ENCODE data around the gene GRID1.

The GRID1 gene

GRCh38 chr10:86350897-86351296 is 15.7 kb downstream of the GRID1 start:
- DNase-seq = no peak

DNA sequence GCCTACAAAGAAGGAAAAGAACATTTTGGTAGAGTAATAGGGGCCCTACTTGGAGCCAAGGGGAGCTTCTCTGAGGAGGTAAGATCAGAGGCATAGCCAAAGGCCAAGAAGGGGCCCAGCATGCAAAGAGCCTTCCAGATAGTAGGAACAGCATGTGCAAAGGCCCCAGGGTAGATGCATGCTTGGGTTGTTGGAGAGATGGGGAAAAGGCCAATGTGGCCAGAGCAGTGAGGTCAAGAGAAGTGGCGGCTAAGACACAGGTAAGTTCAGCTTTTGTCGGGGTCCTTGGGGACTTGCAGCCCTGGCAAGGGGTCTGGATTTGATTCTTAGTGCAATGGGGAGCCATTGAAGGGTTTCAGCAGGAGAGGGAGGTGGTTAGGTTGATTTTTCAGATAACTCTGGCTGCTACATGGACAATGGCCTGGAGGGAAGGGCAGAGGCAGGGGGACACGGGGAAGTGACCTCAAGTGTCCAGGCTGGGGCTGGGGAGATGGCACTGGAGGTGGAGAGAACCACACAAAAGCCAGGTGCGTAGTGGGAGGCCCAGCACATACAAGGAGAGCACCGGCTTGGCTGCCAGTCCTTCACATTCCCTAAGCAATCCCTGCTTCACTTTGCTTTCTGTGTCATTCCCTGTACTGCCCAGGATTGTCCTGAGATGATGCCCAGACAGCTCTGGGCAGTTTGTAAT is 16.5 kb downstream of the GRID1 start:
- DNase-seq = no peak

DNA sequence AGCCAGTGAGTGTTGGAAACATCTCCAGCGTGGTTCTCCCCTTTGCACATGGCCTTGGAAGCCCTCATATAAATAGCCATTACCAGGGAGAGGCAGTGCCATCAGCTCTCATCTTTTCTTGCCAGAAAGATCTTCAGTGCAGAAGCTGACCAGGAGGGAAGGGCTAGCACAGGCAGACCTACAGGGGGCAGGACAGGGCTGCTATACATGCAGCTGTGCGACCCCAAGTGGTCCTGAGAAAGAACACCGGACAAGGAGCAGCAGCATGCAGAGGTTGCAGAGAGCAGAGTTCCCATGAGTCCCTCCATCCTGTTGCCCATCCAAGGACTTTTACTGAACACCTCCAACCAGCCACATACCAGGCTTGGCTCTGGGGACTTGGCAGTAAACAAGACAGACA is 17.1 kb downstream of the GRID1 start:
- DNase-seq = no peak

DNA sequence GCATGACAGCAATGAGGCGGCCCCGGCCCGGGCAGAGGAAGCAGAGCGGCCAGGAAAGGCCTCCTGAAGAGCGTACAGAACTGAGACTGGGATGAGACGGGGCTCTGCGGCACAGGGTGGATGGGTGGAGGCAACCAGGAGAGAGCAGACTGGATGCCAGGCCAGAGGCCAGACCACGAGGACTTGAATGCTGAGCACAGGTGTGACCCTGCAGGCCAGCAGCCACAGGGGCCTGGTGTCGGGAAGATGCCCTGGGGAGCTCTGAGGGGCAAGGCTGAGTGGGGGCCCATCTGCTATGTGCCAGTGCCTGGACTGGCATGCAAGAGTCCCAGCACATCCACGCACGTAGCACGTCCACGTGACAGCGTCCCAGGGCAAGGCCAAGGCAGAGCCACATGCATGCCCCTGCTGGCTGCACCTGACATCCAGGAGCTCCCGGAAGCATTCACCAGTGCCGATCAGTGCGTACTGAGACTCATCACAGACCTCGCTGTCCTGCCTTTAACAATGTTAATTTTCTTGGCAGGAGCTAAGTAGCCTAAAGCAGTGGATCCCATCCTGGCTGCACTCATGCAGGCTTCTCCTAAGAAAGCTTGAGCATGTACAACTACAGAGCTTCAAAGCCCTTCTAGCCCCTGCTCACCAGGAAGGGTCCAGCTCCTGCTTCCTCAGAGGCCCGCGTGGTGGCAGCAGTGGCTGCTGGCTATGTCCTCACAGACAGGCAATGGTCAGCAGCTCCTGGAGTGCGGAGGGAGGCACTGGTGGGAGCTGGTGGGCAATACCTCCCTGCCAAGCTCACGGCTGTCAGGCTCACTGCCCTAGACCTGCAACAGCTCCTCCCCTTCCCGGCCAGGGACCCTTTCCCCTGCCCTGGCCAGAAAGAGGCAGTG is 18.0 kb downstream of the GRID1 start:
- no peak for DNase-seq

DNA sequence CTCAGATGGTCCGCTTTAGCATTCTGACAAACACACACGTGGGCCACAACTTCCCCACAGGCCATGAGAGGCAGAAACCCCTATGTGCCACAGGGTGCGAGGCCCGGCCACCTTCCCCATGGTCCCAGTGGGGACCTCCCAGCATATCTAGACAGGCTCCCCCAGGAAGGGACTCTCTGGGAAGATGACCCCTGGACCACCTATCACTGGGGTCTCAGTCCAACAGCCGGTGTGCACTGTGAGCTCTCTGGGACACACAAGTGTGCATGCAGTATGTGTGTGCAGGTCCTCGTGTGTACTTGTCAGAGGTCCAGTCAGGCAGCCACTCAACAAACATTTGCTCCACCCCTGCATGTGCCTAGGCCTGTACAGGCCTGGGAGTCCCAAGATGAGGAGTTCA is 18.7 kb downstream of the GRID1 start:
- DNase-seq = no peak

- DNase-seq = no peak
Observed at GRCh38 chr10:86346799-86347665, 19.6 kb downstream of the GRID1 start.

DNA sequence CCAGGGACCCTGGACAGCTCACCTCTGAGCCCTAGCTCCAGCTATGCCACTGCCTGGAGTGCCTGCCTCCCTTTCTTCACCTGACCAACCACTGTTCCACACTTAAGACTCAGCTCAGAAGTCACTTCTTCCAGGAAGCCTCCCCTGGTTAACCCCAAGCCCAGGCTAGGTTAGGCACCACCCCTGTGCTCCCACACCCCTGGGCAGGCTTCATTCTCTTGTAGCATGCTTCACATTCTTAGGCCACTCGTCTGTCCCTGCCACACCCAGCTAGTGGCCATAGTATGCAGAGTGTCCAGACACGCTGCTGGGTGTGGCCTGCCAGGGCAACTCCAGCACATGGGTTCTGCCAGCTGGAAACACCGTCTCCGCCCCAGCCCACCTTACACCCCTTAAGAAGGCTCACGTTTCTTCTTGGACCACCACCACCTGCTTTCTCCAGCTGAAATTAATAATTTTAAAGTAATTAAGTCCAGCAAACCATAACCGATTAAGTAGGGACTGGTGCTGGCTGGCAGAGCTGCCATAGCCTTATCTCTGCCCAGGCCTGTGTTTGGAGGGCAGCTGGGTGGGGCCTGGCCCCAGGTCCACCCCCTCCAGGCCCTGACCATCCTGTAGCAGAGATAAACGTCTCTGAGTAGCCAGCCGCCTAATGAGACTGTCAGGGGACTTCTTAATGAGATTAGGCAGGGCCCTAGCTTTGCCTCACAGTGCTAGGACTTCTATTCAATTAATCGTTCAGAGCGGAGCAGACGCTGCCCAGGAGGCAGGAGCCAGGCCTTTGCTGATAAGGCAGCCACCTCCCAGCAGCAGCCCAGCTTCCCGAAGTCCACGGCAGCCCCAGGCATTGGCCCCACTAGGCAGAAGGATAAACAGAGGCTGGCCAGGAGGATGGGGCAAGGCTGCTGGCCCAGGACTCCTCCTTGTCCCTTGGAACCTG is 20.5 kb downstream of the GRID1 start:
- no peak for DNase-seq

DNA sequence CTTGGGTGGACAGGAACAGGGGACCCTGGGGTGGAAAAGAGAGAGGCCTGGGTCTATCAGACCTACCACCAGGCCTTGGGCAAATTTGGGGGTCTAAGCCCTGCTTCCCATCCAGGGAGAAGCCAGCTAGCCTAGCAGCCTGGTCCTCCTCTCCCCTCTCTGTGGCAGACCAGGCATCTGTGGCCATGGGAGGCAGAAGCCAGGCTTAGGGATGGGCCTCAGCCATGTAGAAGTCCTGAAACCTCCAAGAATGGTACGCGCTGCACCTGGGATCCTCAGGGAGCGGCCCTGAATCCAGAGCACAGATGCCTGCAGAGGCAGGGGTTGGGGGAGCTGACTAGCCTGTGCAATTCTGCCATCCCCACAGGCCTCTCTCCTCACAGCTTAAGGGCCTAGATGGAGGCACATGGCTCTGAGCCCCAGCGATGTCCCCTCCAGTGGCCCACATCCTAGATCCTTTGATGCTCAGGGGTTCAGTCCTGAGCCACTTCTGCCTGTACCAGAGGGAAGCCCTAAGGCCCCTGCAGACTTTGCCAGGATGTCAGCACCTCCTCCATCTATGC is 21.2 kb downstream of the GRID1 start:
- no peak for DNase-seq

DNA sequence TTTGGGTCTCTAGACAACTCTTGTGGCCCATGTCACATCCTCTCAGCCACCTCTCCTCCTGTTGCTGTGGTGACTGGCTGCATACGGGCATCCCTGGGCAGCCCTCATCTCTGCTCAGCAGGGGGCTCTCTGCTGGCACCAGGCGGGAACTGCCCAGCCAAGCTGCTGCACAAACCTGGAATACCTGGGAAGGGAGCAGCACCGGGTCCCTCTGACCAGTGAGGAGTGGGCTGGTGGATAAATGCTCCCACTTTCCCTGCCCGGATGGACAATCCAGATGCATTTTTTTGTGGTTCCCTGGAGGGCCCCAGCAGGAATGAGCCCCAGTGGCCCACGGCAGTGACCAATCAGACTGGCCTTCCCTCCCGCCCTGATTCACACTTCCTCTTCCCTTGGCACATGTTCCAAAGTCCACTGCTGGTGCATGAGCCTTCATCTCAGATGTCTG is 21.9 kb downstream of the GRID1 start:
- no peak for DNase-seq

DNA sequence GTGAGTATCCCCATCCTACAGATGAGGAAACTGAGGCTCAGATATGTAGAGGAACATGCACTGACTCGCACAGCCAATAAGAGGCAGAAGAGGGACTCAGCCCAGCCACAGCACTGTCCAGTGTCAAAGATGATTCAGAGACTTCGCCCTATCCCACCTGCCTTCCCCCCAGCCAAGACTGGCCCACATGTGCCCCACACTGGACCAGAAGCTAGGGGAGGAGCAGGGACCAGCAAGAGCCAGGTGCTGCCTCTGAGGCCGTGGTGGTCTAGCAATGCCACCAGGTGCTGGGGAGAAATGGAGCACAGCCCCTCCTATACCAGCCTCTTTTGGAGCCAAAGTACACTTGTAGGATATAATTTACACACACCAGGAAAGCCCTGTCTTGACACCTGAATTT is 22.3 kb downstream of the GRID1 start:
- DNase-seq = no peak

GRCh38 chr10:86343761-86344160 is 22.8 kb downstream of the GRID1 start:
- DNase-seq = no peak

DNA sequence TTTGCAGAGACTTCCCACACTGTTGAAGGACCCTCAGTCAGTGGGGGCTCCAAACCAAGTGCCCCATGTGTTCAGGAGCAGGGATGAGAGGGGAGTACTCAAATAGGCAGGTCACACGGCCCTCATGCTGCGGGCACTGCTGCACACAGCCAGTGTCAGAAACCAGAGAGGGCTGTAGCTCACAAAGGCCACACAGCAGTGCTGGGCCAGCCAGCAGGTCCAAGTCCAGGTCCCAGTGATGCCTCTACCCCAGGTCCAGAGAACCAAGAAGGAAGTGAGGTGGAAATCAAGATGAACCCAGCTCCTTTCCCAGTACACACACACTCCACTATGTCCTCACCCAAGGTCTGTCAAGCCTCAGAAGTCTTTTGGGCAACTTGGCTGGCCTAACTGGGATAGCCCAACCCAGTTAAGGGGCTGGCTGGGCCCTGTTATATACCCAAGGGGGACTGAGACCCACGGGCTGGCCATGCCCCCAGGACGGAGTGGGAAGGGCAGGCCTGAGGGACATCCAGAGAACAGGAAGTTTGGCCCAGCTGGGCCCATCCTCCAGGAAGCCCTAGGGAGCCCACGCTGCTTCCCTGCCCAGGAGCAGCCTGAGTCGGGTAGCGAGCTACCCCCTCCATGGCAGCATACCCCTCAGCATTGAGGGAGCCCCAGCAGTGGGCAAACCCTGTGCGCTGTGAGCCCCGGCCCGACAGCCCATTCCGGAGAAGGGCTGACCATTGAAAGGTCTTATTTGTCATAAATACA is 24.3 kb downstream of the GRID1 start:
- no peak for DNase-seq

GRCh38 chr10:86341361-86341811 is 25.2 kb downstream of the GRID1 start:
- DNase-seq = no peak

- no peak for DNase-seq
Observed at GRCh38 chr10:86340991-86341260, 25.7 kb downstream of the GRID1 start.

- DNase-seq = no peak
Observed at GRCh38 chr10:86340176-86340990, 26.2 kb downstream of the GRID1 start.

DNA sequence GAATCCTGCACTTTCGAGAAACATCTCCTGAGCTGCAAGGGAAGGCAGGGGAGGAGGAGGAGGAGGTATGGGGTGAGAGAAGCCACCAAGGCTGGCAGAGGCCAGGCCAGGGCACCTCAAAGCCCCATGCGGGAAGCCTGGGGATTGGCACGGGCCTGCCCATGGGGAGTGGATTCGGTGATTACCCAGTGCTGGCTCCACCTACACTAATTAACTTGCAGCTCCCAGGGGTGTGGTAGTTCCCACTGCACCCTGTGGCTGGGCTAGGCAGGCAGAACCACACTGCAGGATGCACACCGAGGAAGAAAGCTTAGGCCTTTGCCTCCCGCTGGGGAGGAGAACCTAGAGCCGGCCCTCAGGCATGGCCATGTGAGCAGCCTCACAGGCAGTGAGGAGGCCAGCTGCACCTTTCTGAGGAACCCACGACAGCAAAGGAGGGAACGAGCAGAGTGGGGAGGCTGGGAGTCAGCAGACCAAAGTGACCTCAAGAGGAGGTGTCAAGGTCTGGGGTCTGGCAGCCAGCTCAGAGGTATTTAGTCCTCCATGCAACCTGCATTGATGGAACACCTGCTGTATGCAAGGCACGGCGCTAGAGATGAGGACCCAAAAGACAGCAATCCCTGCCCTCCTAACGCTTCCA is 27.2 kb downstream of the GRID1 start:
- no peak for DNase-seq

GRCh38 chr10:86337121-86337601 is 29.4 kb downstream of the GRID1 start:
- no peak for DNase-seq

- no peak for DNase-seq
Observed at GRCh38 chr10:86336341-86336740, 30.3 kb downstream of the GRID1 start.

- DNase-seq = no peak
Observed at GRCh38 chr10:86335831-86336230, 30.8 kb downstream of the GRID1 start.

- DNase-seq = no peak
Observed at GRCh38 chr10:86335257-86335656, 31.3 kb downstream of the GRID1 start.
